ENCODE measurements around the gene MRPL50. TPM values are rescaled to one million over a fixed set of nuclear protein-coding genes. Genes with fewer than 3 reads are reported as not detected.

Gene MRPL50
- total RNA-seq, 1 experiment from 2014 or later = 20.0 TPM

DNA sequence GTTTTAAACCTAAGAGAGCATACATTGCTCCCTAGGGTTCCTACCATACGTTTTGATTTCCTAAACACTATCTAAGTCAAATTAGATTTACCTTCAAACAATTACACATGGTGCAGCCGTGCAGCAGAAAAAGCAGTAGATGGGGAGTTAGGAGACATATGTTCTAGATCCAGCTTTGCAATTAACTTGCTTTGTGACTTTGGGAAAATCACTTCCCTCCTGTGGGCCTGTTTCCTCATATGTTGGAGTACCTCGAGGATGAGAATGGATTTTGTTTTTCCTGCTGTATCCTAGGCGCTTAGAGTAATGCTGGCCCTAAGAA lies 711 bp downstream of the MRPL50 start:
- H3K4me1 Mint-ChIP-seq = peaks cover 20% of the 10 kb centered on the region in 2 experiments
- no peaks in the 10 kb centered on the region for H3K4me1 ChIP-seq (ENCODE audit: insufficient read depth, low read length)
- H3K79me1 ChIP-seq (ENCODE audit: insufficient read depth, low read depth, low read length, poor library complexity, severe bottlenecking) = peaks cover 10% of the 10 kb centered on the region
- H3K27me3 Mint-ChIP-seq (ENCODE audit: low read depth) = no peaks in the 10 kb centered on the region
- H3K14ac ChIP-seq (ENCODE audit: insufficient read depth, low read length) = peak overlapping the region; percentile 75; the same call in 1 of the 2 replicates
- H3K36me3 Mint-ChIP-seq (ENCODE audit: insufficient read depth in 1 of 3, low read depth in 3 of 3) = peaks cover 66 to 75% (median 69%) of the 10 kb centered on the region in 3 experiments
- H2BK20ac ChIP-seq (ENCODE audit: low read depth, low read length, poor library complexity, severe bottlenecking) = no peak overlapping the region
- H3K9ac ChIP-seq (ENCODE audit: extremely low read depth, insufficient read length, low read length) = peak overlapping the region; percentile 98
- no peak overlapping the region for H3K18ac ChIP-seq (ENCODE audit: insufficient read length, low read depth, low read length)
- no peak overlapping the region; the same call in 1 of the 2 replicates for H3K4ac ChIP-seq (ENCODE audit: low read depth, low read length)
- H4K5ac ChIP-seq (ENCODE audit: insufficient read length, low read depth, low read length) = peak overlapping the region; percentile 73
- peaks cover 35% of the 10 kb centered on the region; the same call in 1 of the 2 replicates for H3K79me2 ChIP-seq (ENCODE audit: insufficient read depth, low read length)
- peak overlapping the region; percentile 97 to 98 for H3K4me3 Mint-ChIP-seq
- no peak overlapping the region for H2BK15ac ChIP-seq (ENCODE audit: low read depth, low read length)
- no peak overlapping the region for H2BK5ac ChIP-seq (ENCODE audit: insufficient read length, low read length)
- DNase-seq = no peak
- WGBS (ENCODE audit: extremely low coverage, insufficient read length, low lambda C conversion rate) = no CpG with 5 or more reads among the region's 4 CpGs
- H3K27me3 ChIP-seq (ENCODE audit: insufficient read depth, low read length) = no peaks in the 10 kb centered on the region
- no peak overlapping the region for H4K8ac ChIP-seq (replicated peaks; ENCODE audit: insufficient read length, low read depth, low read length)
- H4K91ac ChIP-seq (ENCODE audit: insufficient read length, low read depth, low read length) = no peak overlapping the region
- peaks cover 2% of the 10 kb centered on the region for H4K20me1 ChIP-seq (ENCODE audit: control insufficient read depth, insufficient read depth, insufficient read length)
- H3K9me3 Mint-ChIP-seq = peaks cover 24 to 32% of the 10 kb centered on the region in 2 experiments
- no peak overlapping the region for H2AK5ac ChIP-seq (ENCODE audit: insufficient read length, low read length)
- peak overlapping the region; percentile 11 for H2AFZ ChIP-seq (ENCODE audit: low read length)
- H3K23ac ChIP-seq (ENCODE audit: insufficient read length, low read depth, low read length) = no peak overlapping the region
- no peak overlapping the region for H2BK120ac ChIP-seq (ENCODE audit: low read depth, low read length, poor library complexity, severe bottlenecking)
- peak overlapping the region; percentile 41 for H3T11ph ChIP-seq (ENCODE audit: low read length)
- H3K4me2 ChIP-seq (ENCODE audit: insufficient read depth, insufficient read length, low read length) = peak overlapping the region; percentile 71
- H3K9me3 ChIP-seq (ENCODE audit: control insufficient read depth, low read depth, low read length) = no peaks in the 10 kb centered on the region
- no peak overlapping the region for H3K56ac ChIP-seq (ENCODE audit: insufficient read length, low read depth, low read length)
- peaks cover 3% of the 10 kb centered on the region for H3K23me2 ChIP-seq (ENCODE audit: insufficient read length, low read depth, low read length, poor library complexity, severe bottlenecking)
- no peak overlapping the region for H3K27ac ChIP-seq (ENCODE audit: insufficient read length, low read depth, low read length)
- TF ChIP-seq, protein P1, sequence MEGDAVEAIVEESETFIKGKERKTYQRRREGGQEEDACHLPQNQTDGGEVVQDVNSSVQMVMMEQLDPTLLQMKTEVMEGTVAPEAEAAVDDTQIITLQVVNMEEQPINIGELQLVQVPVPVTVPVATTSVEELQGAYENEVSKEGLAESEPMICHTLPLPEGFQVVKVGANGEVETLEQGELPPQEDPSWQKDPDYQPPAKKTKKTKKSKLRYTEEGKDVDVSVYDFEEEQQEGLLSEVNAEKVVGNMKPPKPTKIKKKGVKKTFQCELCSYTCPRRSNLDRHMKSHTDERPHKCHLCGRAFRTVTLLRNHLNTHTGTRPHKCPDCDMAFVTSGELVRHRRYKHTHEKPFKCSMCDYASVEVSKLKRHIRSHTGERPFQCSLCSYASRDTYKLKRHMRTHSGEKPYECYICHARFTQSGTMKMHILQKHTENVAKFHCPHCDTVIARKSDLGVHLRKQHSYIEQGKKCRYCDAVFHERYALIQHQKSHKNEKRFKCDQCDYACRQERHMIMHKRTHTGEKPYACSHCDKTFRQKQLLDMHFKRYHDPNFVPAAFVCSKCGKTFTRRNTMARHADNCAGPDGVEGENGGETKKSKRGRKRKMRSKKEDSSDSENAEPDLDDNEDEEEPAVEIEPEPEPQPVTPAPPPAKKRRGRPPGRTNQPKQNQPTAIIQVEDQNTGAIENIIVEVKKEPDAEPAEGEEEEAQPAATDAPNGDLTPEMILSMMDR (conservative IDR thresholded peaks at IDR 0.05) = no peak
- H3K27ac Mint-ChIP-seq = peak overlapping the region; percentile 97 to 100 (median 99); a peak in 6 of 7 replicates
- H2BK12ac ChIP-seq (ENCODE audit: insufficient read length, low read depth, low read length) = no peak overlapping the region

All from H9 (cell line).